Measurements from ENCODE around the gene NIP7.

The NIP7 gene

DNA sequence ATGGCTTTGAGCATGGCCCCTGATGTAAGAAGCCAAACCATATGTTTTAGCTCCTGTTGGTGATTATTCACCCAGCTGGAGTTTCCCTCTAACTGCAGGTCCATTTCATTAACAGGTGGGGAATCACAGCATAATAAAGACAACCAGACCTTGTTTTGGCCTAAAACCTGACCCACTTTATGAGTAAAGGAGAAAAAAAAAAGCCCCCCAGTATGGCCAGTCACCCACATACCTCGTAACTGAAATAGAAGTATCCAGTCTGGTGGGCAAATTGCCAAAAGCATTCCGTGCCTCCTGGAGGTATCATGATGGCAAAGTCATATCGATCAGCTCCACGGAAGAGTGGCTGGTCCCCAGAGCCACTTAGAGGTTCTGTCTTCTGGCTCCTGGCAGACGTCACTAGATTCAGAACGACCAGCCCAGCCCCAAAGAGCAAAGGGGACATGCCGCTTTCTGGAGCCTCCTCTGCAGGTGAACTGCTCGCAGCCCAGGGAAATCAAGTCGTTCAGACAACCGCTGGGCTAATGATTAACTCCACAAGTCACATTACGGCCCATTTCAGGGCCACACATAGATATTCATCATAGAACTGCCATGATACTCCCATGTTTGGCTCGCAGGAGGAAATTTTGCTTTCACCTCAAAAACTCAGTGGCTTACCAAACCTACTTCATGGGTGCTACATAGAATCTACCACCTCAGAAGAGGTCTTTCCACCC is 11.9 kb downstream of the NIP7 start, which contains the start of gene TMED6:
TMED6 (minus strand) TSS at position 478 of the 719 bp plus-strand sequence; CDS start at position 445, 33 bp downstream.
- TF ChIP-seq, protein P1, sequence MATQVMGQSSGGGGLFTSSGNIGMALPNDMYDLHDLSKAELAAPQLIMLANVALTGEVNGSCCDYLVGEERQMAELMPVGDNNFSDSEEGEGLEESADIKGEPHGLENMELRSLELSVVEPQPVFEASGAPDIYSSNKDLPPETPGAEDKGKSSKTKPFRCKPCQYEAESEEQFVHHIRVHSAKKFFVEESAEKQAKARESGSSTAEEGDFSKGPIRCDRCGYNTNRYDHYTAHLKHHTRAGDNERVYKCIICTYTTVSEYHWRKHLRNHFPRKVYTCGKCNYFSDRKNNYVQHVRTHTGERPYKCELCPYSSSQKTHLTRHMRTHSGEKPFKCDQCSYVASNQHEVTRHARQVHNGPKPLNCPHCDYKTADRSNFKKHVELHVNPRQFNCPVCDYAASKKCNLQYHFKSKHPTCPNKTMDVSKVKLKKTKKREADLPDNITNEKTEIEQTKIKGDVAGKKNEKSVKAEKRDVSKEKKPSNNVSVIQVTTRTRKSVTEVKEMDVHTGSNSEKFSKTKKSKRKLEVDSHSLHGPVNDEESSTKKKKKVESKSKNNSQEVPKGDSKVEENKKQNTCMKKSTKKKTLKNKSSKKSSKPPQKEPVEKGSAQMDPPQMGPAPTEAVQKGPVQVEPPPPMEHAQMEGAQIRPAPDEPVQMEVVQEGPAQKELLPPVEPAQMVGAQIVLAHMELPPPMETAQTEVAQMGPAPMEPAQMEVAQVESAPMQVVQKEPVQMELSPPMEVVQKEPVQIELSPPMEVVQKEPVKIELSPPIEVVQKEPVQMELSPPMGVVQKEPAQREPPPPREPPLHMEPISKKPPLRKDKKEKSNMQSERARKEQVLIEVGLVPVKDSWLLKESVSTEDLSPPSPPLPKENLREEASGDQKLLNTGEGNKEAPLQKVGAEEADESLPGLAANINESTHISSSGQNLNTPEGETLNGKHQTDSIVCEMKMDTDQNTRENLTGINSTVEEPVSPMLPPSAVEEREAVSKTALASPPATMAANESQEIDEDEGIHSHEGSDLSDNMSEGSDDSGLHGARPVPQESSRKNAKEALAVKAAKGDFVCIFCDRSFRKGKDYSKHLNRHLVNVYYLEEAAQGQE (IDR thresholded peaks at IDR 0.05; ENCODE audit: insufficient read depth in 1 of 2, low read depth in 2 of 2, low read length in 2 of 2) = no peak
- TF ChIP-seq TAF1 (IDR thresholded peaks at IDR 0.05; ENCODE audit: borderline replicate concordance, insufficient read depth, low read length) (no peak), POLR2AphosphoS5 (IDR thresholded peaks at IDR 0.05; ENCODE audit: low read depth, low read length) (no peak), SIN3A (IDR thresholded peaks at IDR 0.05; ENCODE audit: borderline replicate concordance, insufficient read depth, low read length) (no peak)

DNA sequence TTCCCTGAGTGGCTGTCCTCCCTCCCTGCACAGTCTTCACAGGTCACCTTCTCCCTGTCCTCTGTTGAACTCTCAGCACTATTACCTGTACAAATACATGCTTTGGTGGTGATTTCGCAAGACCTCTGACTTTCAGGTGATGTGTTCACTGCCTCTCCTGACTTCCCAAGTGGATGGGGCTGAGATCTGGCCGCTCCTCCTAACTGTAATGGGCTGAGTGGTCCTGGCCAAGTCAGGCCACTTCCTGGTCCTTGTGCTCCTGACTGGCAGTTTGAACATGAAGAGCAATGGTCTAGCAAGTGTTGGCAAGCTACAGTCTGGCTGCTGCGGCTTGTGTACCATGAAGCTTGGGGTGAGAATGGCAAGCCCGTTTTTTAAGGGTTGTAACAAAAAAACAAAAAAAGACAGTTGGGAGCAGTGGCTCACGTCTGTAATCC is 23.7 kb downstream of the NIP7 start:
- TF ChIP-seq, protein P1 (IDR thresholded peaks at IDR 0.05; ENCODE audit: insufficient read depth in 1 of 2, low read depth in 2 of 2, low read length in 2 of 2) = no peak
- no peak for TF ChIP-seq SIN3A (IDR thresholded peaks at IDR 0.05; ENCODE audit: borderline replicate concordance, insufficient read depth, low read length)
- TF ChIP-seq FOXP2 (optimal IDR thresholded peaks at IDR 0.05; ENCODE audit: borderline replicate concordance, extremely low read depth, extremely low read length, insufficient read depth) = no peak
- TF ChIP-seq TAF1 (IDR thresholded peaks at IDR 0.05; ENCODE audit: borderline replicate concordance, insufficient read depth, low read length) = no peak
- no peak for TF ChIP-seq POLR2AphosphoS5 (IDR thresholded peaks at IDR 0.05; ENCODE audit: low read depth, low read length)

DNA sequence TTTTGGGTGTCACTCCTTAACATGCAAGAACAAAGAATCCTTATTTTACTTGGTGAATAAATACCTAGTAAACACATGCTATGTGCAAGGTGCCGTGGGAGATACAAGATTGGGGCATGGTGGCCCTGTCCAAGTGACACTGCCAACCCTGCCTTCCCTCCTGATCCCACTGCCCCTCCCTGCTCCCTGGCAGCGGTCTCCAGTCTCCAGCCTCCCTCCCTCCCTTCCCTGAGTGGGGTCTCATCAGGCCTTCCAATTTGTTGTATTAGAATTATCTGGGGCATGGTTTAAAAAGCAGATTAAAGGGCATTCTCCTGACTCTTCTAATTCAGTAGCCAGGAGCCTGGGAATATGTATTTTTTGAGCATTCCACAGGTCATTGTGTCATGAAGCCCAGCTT is 24.5 kb downstream of the NIP7 start:
- no peak for TF ChIP-seq POLR2AphosphoS5 (IDR thresholded peaks at IDR 0.05; ENCODE audit: low read depth, low read length)
- TF ChIP-seq, protein P1 (IDR thresholded peaks at IDR 0.05; ENCODE audit: insufficient read depth in 1 of 2, low read depth in 2 of 2, low read length in 2 of 2) = no peak
- TF ChIP-seq TAF1 (IDR thresholded peaks at IDR 0.05; ENCODE audit: borderline replicate concordance, insufficient read depth, low read length) = no peak
- no peak for TF ChIP-seq FOXP2 (optimal IDR thresholded peaks at IDR 0.05; ENCODE audit: borderline replicate concordance, extremely low read depth, extremely low read length, insufficient read depth)
- TF ChIP-seq SIN3A (IDR thresholded peaks at IDR 0.05; ENCODE audit: borderline replicate concordance, insufficient read depth, low read length) = no peak

DNA sequence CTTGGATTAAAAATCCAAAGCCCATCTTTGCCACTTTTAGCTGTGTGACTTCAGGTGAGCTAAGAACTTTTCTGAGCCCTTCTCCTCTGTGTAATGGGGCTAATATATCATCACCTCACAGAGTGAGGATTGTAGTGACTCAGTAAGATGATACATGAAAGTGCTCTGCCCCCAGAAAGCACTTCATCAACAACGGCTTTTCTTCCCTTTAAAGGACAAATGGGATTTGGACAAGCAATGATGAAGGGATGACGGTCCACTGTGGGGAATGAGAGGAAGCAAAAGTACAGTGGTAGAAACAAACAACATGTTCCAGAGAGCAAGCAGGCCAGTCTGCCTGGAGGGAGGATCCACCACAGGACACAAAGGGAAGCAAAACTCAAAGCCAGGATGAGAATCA is 26.3 kb downstream of the NIP7 start:
- no peak for TF ChIP-seq FOXP2 (optimal IDR thresholded peaks at IDR 0.05; ENCODE audit: borderline replicate concordance, extremely low read depth, extremely low read length, insufficient read depth)
- TF ChIP-seq SIN3A (IDR thresholded peaks at IDR 0.05; ENCODE audit: borderline replicate concordance, insufficient read depth, low read length) = no peak
- TF ChIP-seq, protein P1 (IDR thresholded peaks at IDR 0.05; ENCODE audit: insufficient read depth in 1 of 2, low read depth in 2 of 2, low read length in 2 of 2) = no peak
- TF ChIP-seq POLR2AphosphoS5 (IDR thresholded peaks at IDR 0.05; ENCODE audit: low read depth, low read length) = no peak
- no peak for TF ChIP-seq TAF1 (IDR thresholded peaks at IDR 0.05; ENCODE audit: borderline replicate concordance, insufficient read depth, low read length)

Data from PFSK-1 (cell line).